OCI-LY3 (cell line): ENCODE data around the gene CYP11A1.

ENCODE experiments used
- EZH2phosphoT487 ChIP-seq: fragments of 200-600 bp; shearing (Covaris generic); IDR thresholded peaks from 2 replicates; pipeline ENCODE4 v1.6.1; 2018; ENCODE audit warnings: antibody characterized with exemption, mixed run types, low read depth
- TF ChIP-seq, protein P1 (sequence below): fragments of 200-600, 300-600 bp; sonication (generic); IDR thresholded peaks from 2 replicates; pipeline ENCODE4 v1.5.1; 2014; ENCODE audit warnings: antibody characterized with exemption, low read length, low read depth

DNA sequence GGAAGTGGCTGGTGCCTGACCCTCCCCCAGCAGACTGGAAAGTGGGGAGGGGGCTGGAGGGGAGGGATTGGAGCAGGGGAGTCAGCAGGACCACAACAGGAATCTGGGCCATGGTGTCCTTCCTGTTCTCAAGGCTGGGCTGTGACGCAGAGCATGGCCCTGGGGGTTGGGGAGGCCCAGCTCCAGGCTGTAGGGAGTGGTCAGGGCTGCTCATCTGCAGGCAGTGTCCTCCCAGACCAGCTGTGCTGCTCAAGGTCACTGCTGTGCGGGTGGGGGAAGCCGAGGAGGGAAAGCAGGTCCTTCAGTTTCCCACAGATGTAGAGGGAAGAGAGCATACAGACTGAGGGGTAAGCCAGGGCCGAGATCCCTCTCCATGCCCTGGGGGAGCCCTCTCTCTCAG is 40.7 kb downstream of the CYP11A1 start:
- TF ChIP-seq, protein P1, sequence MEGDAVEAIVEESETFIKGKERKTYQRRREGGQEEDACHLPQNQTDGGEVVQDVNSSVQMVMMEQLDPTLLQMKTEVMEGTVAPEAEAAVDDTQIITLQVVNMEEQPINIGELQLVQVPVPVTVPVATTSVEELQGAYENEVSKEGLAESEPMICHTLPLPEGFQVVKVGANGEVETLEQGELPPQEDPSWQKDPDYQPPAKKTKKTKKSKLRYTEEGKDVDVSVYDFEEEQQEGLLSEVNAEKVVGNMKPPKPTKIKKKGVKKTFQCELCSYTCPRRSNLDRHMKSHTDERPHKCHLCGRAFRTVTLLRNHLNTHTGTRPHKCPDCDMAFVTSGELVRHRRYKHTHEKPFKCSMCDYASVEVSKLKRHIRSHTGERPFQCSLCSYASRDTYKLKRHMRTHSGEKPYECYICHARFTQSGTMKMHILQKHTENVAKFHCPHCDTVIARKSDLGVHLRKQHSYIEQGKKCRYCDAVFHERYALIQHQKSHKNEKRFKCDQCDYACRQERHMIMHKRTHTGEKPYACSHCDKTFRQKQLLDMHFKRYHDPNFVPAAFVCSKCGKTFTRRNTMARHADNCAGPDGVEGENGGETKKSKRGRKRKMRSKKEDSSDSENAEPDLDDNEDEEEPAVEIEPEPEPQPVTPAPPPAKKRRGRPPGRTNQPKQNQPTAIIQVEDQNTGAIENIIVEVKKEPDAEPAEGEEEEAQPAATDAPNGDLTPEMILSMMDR, result no peak
- TF ChIP-seq EZH2phosphoT487, result no peak
